ENCODE measurements around the gene HEYL.

Gene HEYL

GRCh38 chr1:39646232-39647081 lies 7.0 kb upstream of the HEYL start:
- TF ChIP-seq CTCF (IDR thresholded peaks at IDR 0.05; ENCODE audit: low read depth, low read length, missing control alignments) = no peak
- peak; percentile 87 for DNase-seq (ENCODE audit: extremely low read depth, low read depth)
- H3K4me3 ChIP-seq (replicated peaks; ENCODE audit: low read depth, low read length) = no peak overlapping the region

DNA sequence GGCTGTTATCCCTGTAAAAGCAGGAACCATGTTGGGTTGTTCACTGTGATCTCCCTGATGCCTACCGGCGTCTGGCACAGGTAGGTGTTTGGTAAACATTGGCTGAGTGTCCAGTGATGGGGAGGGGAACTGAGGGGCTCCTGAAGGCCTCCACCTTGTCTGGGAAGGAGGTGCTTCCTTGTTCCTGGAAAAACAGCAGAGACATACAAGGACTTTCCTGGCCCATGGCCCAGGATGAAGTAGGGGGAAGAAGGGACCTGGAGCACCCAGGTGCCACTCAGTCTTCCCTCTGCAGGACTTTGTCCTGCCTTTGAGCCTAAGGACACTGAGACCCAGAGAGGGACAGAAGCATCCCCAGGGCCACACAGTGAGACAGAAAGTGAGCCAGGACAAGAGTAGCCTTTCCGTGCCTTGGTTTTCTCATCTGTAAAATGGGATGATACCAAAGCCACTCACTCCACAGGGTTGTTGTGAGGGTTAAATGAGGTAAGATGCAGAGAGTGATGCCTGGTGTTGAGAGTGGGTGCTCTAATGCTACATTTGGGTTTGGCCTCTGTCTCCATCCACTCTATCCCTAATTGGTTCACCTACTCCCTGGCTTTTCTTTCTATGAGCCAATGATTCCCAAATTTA lies 6.1 kb upstream of the HEYL start:
- DNase-seq (ENCODE audit: extremely low read depth, low read depth) = no peak
- TF ChIP-seq CTCF (IDR thresholded peaks at IDR 0.05; ENCODE audit: low read depth, low read length, missing control alignments) = no peak
- H3K4me3 ChIP-seq (replicated peaks; ENCODE audit: low read depth, low read length) = no peak overlapping the region

- TF ChIP-seq CTCF (IDR thresholded peaks at IDR 0.05; ENCODE audit: low read depth, low read length, missing control alignments) = no peak
- no peak overlapping the region for H3K4me3 ChIP-seq (replicated peaks; ENCODE audit: low read depth, low read length)
- no peak for DNase-seq (ENCODE audit: extremely low read depth, low read depth)
Observed at GRCh38 chr1:39643705-39644104, 4.3 kb upstream of the HEYL start.

GRCh38 chr1:39642796-39643195 lies 3.4 kb upstream of the HEYL start:
- no peak for DNase-seq (ENCODE audit: extremely low read depth, low read depth)
- no peak overlapping the region for H3K4me3 ChIP-seq (replicated peaks; ENCODE audit: low read depth, low read length)
- no peak for TF ChIP-seq CTCF (IDR thresholded peaks at IDR 0.05; ENCODE audit: low read depth, low read length, missing control alignments)

DNA sequence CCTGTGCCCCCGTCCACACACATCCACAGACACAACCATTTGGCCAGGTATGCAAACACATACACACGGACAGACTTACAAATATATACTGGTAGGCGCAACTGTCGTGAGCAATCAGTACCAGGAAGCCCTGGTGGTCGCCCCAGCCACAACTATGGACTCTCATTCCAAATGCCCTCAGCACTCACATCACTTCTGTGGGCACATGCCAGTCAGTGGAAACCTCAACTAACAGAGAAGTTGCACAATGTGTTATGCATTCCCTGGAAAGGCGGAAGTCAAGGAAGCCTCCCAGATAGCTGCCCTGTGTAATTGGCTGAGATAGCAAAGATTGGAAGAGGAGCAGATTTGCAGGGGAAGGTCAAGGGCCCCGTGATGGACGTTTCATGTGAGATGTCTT lies 1.4 kb upstream of the HEYL start:
- H3K4me3 ChIP-seq (replicated peaks; ENCODE audit: low read depth, low read length) = no peak overlapping the region
- no peak for DNase-seq (ENCODE audit: extremely low read depth, low read depth)
- TF ChIP-seq CTCF (IDR thresholded peaks at IDR 0.05; ENCODE audit: low read depth, low read length, missing control alignments) = no peak

DNA sequence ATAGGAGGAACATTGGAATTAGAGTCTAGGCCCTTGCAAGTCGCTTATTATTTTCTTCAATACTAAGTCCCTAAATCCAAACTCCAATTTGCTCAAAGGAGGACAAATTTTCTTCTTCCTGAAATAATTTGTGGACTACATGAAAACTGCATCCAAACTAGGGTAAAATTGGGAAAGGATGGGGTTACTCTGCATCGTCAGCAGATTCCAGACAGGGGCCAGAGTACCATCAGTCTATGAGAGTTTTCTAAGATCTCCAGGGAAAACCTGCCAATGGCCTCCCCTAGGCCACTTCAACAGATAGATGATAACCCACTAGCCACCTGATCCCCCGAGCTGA lies 508 bp downstream of the HEYL start:
- no peak overlapping the region for H3K4me3 ChIP-seq (replicated peaks; ENCODE audit: low read depth, low read length)
- no peak for DNase-seq (ENCODE audit: extremely low read depth, low read depth)

More for the DNA sequence above, 508 bp downstream of the HEYL start:
- TF ChIP-seq CTCF (IDR thresholded peaks at IDR 0.05; ENCODE audit: low read depth, low read length, missing control alignments) = no peak
